ENCODE data around the gene PLP1. TPM values are rescaled to one million over a fixed set of nuclear protein-coding genes. Genes with fewer than 3 reads are reported as not detected.

Gene PLP1
- total RNA-seq, 4 donors from 2014 or later: 0.38 to 18.8 (median 1.4) TPM

DNA sequence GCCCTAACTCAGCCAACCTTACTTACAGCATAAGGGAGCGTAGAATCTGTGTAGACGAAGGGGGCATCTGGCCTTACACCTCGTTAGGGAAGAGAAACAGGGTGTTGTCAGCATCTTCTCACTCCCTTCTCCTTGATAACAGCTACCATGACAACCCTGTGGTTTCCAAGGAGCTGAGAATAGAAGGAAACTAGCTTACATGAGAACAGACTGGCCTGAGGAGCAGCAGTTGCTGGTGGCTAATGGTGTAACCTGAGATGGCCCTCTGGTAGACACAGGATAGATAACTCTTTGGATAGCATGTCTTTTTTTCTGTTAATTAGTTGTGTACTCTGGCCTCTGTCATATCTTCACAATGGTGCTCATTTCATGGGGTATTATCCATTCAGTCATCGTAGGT is 14.6 kb downstream of the PLP1 start:
- no peak for DNase-seq (ENCODE audit: low spot score)
- ATAC-seq (ENCODE audit: low FRiP score): no peak
- TF ChIP-seq CTCF (IDR thresholded peaks at IDR 0.05): no peak

- DNase-seq (ENCODE audit: low spot score) (no peak), ATAC-seq (ENCODE audit: low FRiP score) (no peak)
- no peak for TF ChIP-seq CTCF (IDR thresholded peaks at IDR 0.05)
Measured at GRCh38 chrX:103791826-103792485, 15.3 kb downstream of the PLP1 start.

GRCh38 chrX:103792916-103793544 is 16.4 kb downstream of the PLP1 start:
- DNase-seq (ENCODE audit: low spot score) (no peak), ATAC-seq (ENCODE audit: low FRiP score) (no peak)
- TF ChIP-seq CTCF (IDR thresholded peaks at IDR 0.05): no peak

DNA sequence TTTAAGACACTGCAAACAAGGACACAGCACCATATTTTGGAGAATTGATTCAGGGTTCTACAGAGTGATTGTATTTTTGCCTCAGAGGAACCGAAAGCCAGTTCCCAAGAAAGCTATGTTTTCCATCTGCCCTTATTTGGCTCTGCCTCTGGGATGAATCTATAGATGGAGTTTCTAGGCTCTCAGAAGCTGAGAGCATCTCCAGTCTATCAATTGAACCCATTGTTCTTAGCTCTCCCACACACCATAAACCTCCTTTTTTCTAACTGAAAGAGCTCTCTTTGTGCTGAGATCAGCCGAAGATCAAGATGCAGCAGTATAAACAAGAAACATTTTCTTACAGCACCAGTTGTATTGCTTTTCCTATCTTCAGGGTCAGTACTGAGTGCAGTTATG is 16.9 kb downstream of the PLP1 start:
- ATAC-seq (ENCODE audit: low FRiP score) (no peak), DNase-seq (ENCODE audit: low spot score) (no peak)
- no peak for TF ChIP-seq CTCF (IDR thresholded peaks at IDR 0.05)

GRCh38 chrX:103794119-103794518 is 17.5 kb downstream of the PLP1 start:
- TF ChIP-seq CTCF (IDR thresholded peaks at IDR 0.05): no peak
- DNase-seq (ENCODE audit: low spot score) (no peak), ATAC-seq (ENCODE audit: low FRiP score) (no peak)

GRCh38 chrX:103797691-103798090 is 21.1 kb downstream of the PLP1 start:
- no peak for TF ChIP-seq CTCF (IDR thresholded peaks at IDR 0.05)
- ATAC-seq (ENCODE audit: low FRiP score): no peak
- DNase-seq (ENCODE audit: low spot score): no peak

DNA sequence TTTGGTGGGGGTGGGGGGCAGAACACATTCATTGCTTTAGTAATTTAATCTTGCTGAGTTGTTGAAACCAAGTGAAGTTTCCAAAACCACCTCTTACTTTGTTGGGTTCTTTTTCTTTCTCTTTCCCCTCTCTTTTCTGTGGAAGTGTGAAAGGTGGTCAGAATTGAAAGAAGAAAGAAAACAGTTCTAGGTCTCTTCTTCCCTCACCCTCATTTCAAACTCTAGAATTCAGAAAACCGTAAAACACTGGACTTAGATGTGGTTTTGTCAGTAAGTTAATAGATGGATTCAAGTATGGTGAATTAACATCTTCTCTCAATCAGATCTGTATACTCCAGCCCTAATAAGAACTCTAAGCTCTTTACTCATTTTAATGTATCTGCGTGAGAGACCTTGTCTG is 23.7 kb downstream of the PLP1 start:
- no peak for TF ChIP-seq CTCF (IDR thresholded peaks at IDR 0.05)
- ATAC-seq (ENCODE audit: low FRiP score) (no peak), DNase-seq (ENCODE audit: low spot score) (no peak)
